ENCODE measurements around the gene FKBP2. TPM values are rescaled to one million over a fixed set of nuclear protein-coding genes. Genes with fewer than 3 reads are reported as not detected.

Gene FKBP2
- total RNA-seq, 1 experiment from 2014 or later: 57.2 TPM

DNA sequence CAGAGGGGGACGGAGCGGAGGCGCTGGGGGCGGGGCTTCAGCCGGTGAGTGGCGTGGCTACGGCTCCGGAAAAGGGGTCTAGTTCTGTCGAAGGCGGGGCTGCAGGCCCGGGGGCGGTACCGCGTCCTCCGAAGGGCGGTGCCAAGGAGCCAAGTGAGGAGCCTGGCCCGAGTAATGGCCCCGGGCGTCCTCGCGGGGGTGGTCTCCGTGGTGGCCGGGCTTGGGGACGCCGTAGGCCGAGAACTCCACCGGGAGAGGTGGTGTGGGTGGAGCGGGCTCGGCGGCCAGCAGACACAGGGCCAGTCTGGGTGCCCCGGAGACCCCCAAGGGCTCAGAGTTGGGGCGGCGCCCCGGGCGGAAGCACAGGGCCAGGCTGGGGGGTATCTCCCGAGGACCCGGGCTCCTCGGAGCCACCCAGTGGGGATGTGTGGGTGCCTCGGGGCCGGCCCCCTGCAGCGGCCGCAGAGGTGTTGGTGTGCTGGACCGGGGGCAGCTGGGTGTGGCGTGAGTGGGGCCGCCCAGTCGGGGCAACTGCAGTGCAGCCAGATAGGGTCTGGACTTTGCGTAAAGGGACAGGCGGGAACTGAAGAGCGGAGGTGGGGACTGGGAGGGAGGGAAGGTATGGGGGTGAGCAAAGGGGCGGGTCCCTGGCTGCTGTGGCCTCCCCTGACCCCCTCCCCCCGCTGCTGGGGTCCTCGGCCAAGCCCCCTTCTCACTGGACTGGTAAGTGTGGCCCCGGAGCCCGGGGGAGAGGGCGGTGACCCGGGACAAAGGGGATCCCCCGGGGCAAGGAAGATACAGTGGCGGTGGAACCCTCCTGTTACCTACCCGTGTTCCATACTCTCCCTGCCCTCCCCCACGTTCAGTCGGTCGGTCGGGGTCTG lies 838 bp downstream of the FKBP2 start (continued):
- TF ChIP-seq, protein P1, sequence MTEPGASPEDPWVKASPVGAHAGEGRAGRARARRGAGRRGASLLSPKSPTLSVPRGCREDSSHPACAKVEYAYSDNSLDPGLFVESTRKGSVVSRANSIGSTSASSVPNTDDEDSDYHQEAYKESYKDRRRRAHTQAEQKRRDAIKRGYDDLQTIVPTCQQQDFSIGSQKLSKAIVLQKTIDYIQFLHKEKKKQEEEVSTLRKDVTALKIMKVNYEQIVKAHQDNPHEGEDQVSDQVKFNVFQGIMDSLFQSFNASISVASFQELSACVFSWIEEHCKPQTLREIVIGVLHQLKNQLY (CRISPR knock-in tag; IDR thresholded peaks at IDR 0.05): no peak
- no peak for TF ChIP-seq CREB1 (CRISPR knock-in tag; IDR thresholded peaks at IDR 0.05)
- no peak for TF ChIP-seq ZNF532 (CRISPR knock-in tag; IDR thresholded peaks at IDR 0.05; ENCODE audit: borderline replicate concordance)
- 0 out of 2 replicates have a peak, but pooled peaks have one; percentile 31 for TF ChIP-seq ZNF281 (CRISPR knock-in tag; IDR thresholded peaks at IDR 0.05)
- TF ChIP-seq, protein P2, sequence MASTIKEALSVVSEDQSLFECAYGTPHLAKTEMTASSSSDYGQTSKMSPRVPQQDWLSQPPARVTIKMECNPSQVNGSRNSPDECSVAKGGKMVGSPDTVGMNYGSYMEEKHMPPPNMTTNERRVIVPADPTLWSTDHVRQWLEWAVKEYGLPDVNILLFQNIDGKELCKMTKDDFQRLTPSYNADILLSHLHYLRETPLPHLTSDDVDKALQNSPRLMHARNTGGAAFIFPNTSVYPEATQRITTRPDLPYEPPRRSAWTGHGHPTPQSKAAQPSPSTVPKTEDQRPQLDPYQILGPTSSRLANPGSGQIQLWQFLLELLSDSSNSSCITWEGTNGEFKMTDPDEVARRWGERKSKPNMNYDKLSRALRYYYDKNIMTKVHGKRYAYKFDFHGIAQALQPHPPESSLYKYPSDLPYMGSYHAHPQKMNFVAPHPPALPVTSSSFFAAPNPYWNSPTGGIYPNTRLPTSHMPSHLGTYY (CRISPR knock-in tag; IDR thresholded peaks at IDR 0.05): no peak
- no peak for TF ChIP-seq ZNF219 (CRISPR knock-in tag; IDR thresholded peaks at IDR 0.05; ENCODE audit: borderline replicate concordance)
- TF ChIP-seq SMAD3 (CRISPR knock-in tag; IDR thresholded peaks at IDR 0.05; ENCODE audit: borderline replicate concordance): no peak
- no peak for TF ChIP-seq HMGXB4 (CRISPR knock-in tag; IDR thresholded peaks at IDR 0.05)
- no peak for TF ChIP-seq GABPB1 (CRISPR knock-in tag; IDR thresholded peaks at IDR 0.05)
- no peak for TF ChIP-seq PRRX2 (CRISPR knock-in tag; IDR thresholded peaks at IDR 0.05)
- no peak for TF ChIP-seq ZNF425 (CRISPR knock-in tag; conservative IDR thresholded peaks at IDR 0.05)
- TF ChIP-seq, protein P3, sequence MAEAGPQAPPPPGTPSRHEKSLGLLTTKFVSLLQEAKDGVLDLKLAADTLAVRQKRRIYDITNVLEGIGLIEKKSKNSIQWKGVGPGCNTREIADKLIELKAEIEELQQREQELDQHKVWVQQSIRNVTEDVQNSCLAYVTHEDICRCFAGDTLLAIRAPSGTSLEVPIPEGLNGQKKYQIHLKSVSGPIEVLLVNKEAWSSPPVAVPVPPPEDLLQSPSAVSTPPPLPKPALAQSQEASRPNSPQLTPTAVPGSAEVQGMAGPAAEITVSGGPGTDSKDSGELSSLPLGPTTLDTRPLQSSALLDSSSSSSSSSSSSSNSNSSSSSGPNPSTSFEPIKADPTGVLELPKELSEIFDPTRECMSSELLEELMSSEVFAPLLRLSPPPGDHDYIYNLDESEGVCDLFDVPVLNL (CRISPR knock-in tag; IDR thresholded peaks at IDR 0.05; ENCODE audit: borderline replicate concordance, low read depth): no peak
- 0 out of 2 replicates have a peak, but pooled peaks have one; percentile 10 for TF ChIP-seq ZBTB43 (CRISPR knock-in tag; IDR thresholded peaks at IDR 0.05)
- no peak for TF ChIP-seq USF2 (CRISPR knock-in tag; IDR thresholded peaks at IDR 0.05)
- no peak; the same call in 1 of the 2 replicates for TF ChIP-seq SP1 (CRISPR knock-in tag; conservative IDR thresholded peaks at IDR 0.05)
- TF ChIP-seq ZNF423 (CRISPR knock-in tag; IDR thresholded peaks at IDR 0.05): peak; percentile 60; the same call in 1 of the 2 replicates
- TF ChIP-seq CREM (CRISPR knock-in tag; IDR thresholded peaks at IDR 0.05): 0 out of 2 replicates have a peak, but pooled peaks have one; percentile 20
- TF ChIP-seq KAT7 (CRISPR knock-in tag; IDR thresholded peaks at IDR 0.05; ENCODE audit: borderline replicate concordance): peak; percentile 68; the same call in 1 of the 2 replicates

Measured in WTC11 (cell line).